IMR-90 (cell line): Measurements from ENCODE around the gene SULT1B1. TPM values are rescaled to one million over a fixed set of nuclear protein-coding genes. Genes with fewer than 3 reads are reported as not detected.

Source experiments
- ATAC-seq: fragments of 200-7000 bp; cut with Tn5 transposase; 2 replicates; pipeline ENCODE4 v1.9.1; 2020; ENCODE audit warnings: low read depth, mild to moderate bottlenecking, moderate library complexity
- BruUV-seq: library from RNA; stranded (reverse); fragments of 400-500 nt; replicated peaks from 2 replicates; lab custom pipeline; 2021; lab: Mats Ljungman, UMichigan
- CTCF ChIA-PET: fragments of 300-600 bp; formaldehyde crosslinking; extraction: SDS; loops from one replicate; lab custom pipeline; 2021; ENCODE audit warnings: antibody characterized with exemption; lab: Yijun Ruan, JAX
- POLR2A ChIA-PET: fragments of 300-600 bp; sonication (Branson Sonifier 250); formaldehyde crosslinking; loops from one replicate; lab custom pipeline; 2022; ENCODE audit warnings: antibody characterized with exemption; ENCODE audit not compliant: unreplicated experiment; lab: Charles Lee
- DNase-seq: peaks from one replicate; pipeline ENCODE4 v3.0.0; 2013
- H2AFZ ChIP-seq: replicated peaks from 2 replicates; pipeline ENCODE3; 2013; ENCODE audit warnings: low read length, mild to moderate bottlenecking; ENCODE audit not compliant: poor library complexity
- H2AK5ac ChIP-seq: 2 replicates; pipeline ENCODE4 v1.6.1; 2013; ENCODE audit warnings: low read depth, low read length, inconsistent platforms
- H2AK9ac ChIP-seq: replicated peaks from 2 replicates; pipeline ENCODE3; 2013; ENCODE audit warnings: mild to moderate bottlenecking, low read depth, low read length, moderate library complexity; ENCODE audit not compliant: poor library complexity
- H2BK120ac ChIP-seq: 2 replicates; pipeline ENCODE4 v1.6.1; 2013; ENCODE audit warnings: low read depth, low read length, inconsistent platforms
- H2BK15ac ChIP-seq: 3 replicates; pipeline ENCODE4 v1.6.1; 2013; ENCODE audit warnings: low read depth, low read length, inconsistent platforms
- H2BK20ac ChIP-seq: 2 replicates; pipeline ENCODE4 v1.6.1; 2013; ENCODE audit warnings: low read depth, mild to moderate bottlenecking, inconsistent platforms, low read length, moderate library complexity
- H2BK5ac ChIP-seq: 2 replicates; pipeline ENCODE4 v1.6.1; 2013; ENCODE audit warnings: mild to moderate bottlenecking, low read depth, low read length, inconsistent platforms; ENCODE audit not compliant: poor library complexity, severe bottlenecking
- H3K14ac ChIP-seq: replicated peaks from 2 replicates; pipeline ENCODE4 v1.6.1; 2013; ENCODE audit warnings: low read depth, low read length, inconsistent platforms
- H3K18ac ChIP-seq: 2 replicates; pipeline ENCODE4 v1.6.1; 2013; ENCODE audit warnings: low read depth, low read length, control low read depth
- H3K23ac ChIP-seq: 2 replicates; pipeline ENCODE4 v1.6.1; 2013; ENCODE audit warnings: low read depth, low read length, inconsistent platforms
- H3K27ac ChIP-seq: 2 replicates; pipeline ENCODE4 v1.5.1; 2013; ENCODE audit warnings: mild to moderate bottlenecking, control low read depth, low read length; ENCODE audit not compliant: insufficient read depth
- H3K27me3 ChIP-seq: 2 replicates; pipeline ENCODE4 v1.6.1; 2013; ENCODE audit warnings: low read length; ENCODE audit not compliant: control insufficient read depth, insufficient read depth
- H3K36me3 ChIP-seq: 2 replicates; pipeline ENCODE4 v1.6.1; 2013; ENCODE audit warnings: low read length, mixed read lengths; ENCODE audit not compliant: control insufficient read depth, insufficient read depth
- H3K4ac ChIP-seq: 2 replicates; pipeline ENCODE4 v1.6.1; 2013; ENCODE audit warnings: low read depth, low read length, inconsistent platforms
- H3K4me1 ChIP-seq: 2 replicates; pipeline ENCODE4 v1.6.1; 2013; ENCODE audit warnings: low read length, mixed read lengths; ENCODE audit not compliant: control insufficient read depth, insufficient read depth
- H3K4me2 ChIP-seq: 2 replicates; pipeline ENCODE4 v1.6.1; 2013; ENCODE audit warnings: low read depth, mild to moderate bottlenecking, control low read depth, low read length, moderate library complexity
- H3K4me3 ChIP-seq: 2 replicates; pipeline ENCODE4 v1.5.1; 2013; ENCODE audit warnings: low read depth, mild to moderate bottlenecking, control low read depth, low read length, moderate library complexity; ENCODE audit not compliant: insufficient read depth
- H3K56ac ChIP-seq: 2 replicates; pipeline ENCODE4 v1.6.1; 2013; ENCODE audit warnings: low read length, inconsistent platforms; ENCODE audit not compliant: insufficient read depth; ENCODE audit errors: extremely low read depth
- H3K79me1 ChIP-seq, 2 experiments: 2 replicates each; pipeline ENCODE4 v1.6.1; 2013; ENCODE audit warnings: low read length in 2 of 2, inconsistent platforms in 1 of 2, low read depth in 1 of 2
- H3K9ac ChIP-seq: 2 replicates; pipeline ENCODE4 v1.6.1; 2013; ENCODE audit warnings: low read depth, low read length, control low read depth
- H3K9me1 ChIP-seq: 2 replicates; pipeline ENCODE4 v1.6.1; 2013; ENCODE audit warnings: low read length, inconsistent platforms; ENCODE audit not compliant: insufficient read depth
- H3K9me3 ChIP-seq: 2 replicates; pipeline ENCODE4 v1.6.1; 2013; ENCODE audit warnings: low read length; ENCODE audit not compliant: control insufficient read depth, insufficient read depth
- H4K20me1 ChIP-seq: 2 replicates; pipeline ENCODE4 v1.6.1; 2013; ENCODE audit warnings: low read length, inconsistent platforms; ENCODE audit not compliant: insufficient read depth
- H4K5ac ChIP-seq: 2 replicates; pipeline ENCODE4 v1.6.1; 2013; ENCODE audit warnings: mild to moderate bottlenecking, low read depth, low read length, control low read depth
- H4K8ac ChIP-seq, 2 experiments: 2 replicates each; pipeline ENCODE4 v1.6.1; 2013; ENCODE audit warnings: low read depth in 2 of 2, low read length in 2 of 2, control low read depth in 1 of 2, inconsistent platforms in 1 of 2
- H4K91ac ChIP-seq: 2 replicates; pipeline ENCODE4 v1.6.1; 2013; ENCODE audit warnings: low read depth, low read length, inconsistent platforms; ENCODE audit not compliant: insufficient read depth
- NFE2L2 ChIP-seq: fragments of 150-350 bp; IDR thresholded peaks from 2 replicates; pipeline ENCODE4 v1.6.1; 2016; ENCODE audit warnings: low read depth, mild to moderate bottlenecking, low read length
- POLR2A ChIP-seq: IDR thresholded peaks from 2 replicates; pipeline ENCODE4 v1.6.1; 2012; ENCODE audit warnings: mild to moderate bottlenecking, low read depth, low read length
- WGBS, 2 experiments: methylation state at CpG; one replicate each; pipeline versions ENCODE4 v1.1.5 to v1.1.7; 2013; ENCODE audit warnings: missing lambda C conversion rate in 2 of 2; ENCODE audit not compliant: insufficient read length in 1 of 2; ENCODE audit errors: extremely low coverage in 2 of 2; 5-methylcytosine and 5-hydroxymethylcytosine counted together
- dilution Hi-C: fragments of 300-500 bp; cut with HindIII; formaldehyde crosslinking; loops from one replicate; pipeline ENCODE4 v1.14.3; 2018; ENCODE audit warnings: low sequenced_read_pairs; ENCODE audit not compliant: unreplicated experiment
- in situ Hi-C: fragments of 300-500 bp; cut with MboI; formaldehyde crosslinking; loops from 3 replicates; pipeline ENCODE4 v1.14.3; 2019; ENCODE audit warnings: low sequenced_read_pairs, inconsistent platforms, mixed read lengths
- intact Hi-C: fragments of 100-400 bp; cut with micrococcal nuclease; formaldehyde crosslinking; loops from 2 replicates; pipeline ENCODE4 v1.10.0; 2022
- polyA plus RNA-seq, 3 experiments: library from polyadenylated mRNA; depleted of rRNA; stranded (reverse); fragments of >200 nt; gene quantifications; 2 replicates each; pipeline ENCODE4 v1.2.3, GENCODE V29; 2012; ENCODE audit warnings: low replicate concordance in 1 of 3
- total RNA-seq: library from RNA; depleted of rRNA; stranded (reverse); fragments of >200 nt; gene quantifications from 2 replicates; pipeline ENCODE4 v1.2.3, GENCODE V29; 2012

Gene SULT1B1
- total and polyA plus RNA-seq, 2 of the 4 experiments (the other 2 are of a cell fraction) = 0.05 to 0.18 TPM

- no peak overlapping the region for H2BK120ac ChIP-seq
- no peak for DNase-seq
- in situ Hi-C loops (no loop called here), intact Hi-C loops (no loop called here), dilution Hi-C loops (no loop called here)
- H3K79me1 ChIP-seq = no peaks in the 10 kb centered on the region
- WGBS, 2 experiments = no CpG with 5 or more reads among the region's 2 CpGs
- H3K27ac ChIP-seq = no peak overlapping the region
- H2AK5ac ChIP-seq = no peak overlapping the region
- H3K27me3 ChIP-seq = no peaks in the 10 kb centered on the region
- no peak overlapping the region for H2BK15ac ChIP-seq
- H3K18ac ChIP-seq = no peak overlapping the region
- H2AFZ ChIP-seq = no peak overlapping the region
- ChIA-PET POLR2A (no interaction called here), CTCF (no interaction called here)
- no peak overlapping the region for H2AK9ac ChIP-seq
- no peak overlapping the region for H4K91ac ChIP-seq
- no peaks in the 10 kb centered on the region for H4K20me1 ChIP-seq
- H3K4ac ChIP-seq = no peak overlapping the region
- no peak overlapping the region for H3K56ac ChIP-seq
- ATAC-seq = no peak
- H3K4me3 ChIP-seq = no peak overlapping the region
- no peak overlapping the region for H2BK20ac ChIP-seq
- H3K9me1 ChIP-seq = no peaks in the 10 kb centered on the region
- no peak overlapping the region for H3K23ac ChIP-seq
- H4K8ac ChIP-seq = no peak overlapping the region
- H3K9ac ChIP-seq = no peak overlapping the region
- H3K4me1 ChIP-seq = no peaks in the 10 kb centered on the region
- no peak overlapping the region for H4K5ac ChIP-seq
- H3K4me2 ChIP-seq = no peak overlapping the region
- no peak overlapping the region for H2BK5ac ChIP-seq
- TF ChIP-seq POLR2A (no peak), NFE2L2 (peak; percentile 30; the same call in 1 of the 2 replicates)
- H3K9me3 ChIP-seq = no peaks in the 10 kb centered on the region
- H3K14ac ChIP-seq = no peak overlapping the region
- no TSS peak for BruUV-seq
- H3K36me3 ChIP-seq = no peaks in the 10 kb centered on the region
Measured at GRCh38 chr4:69757464-69757863, 3.0 kb downstream of the SULT1B1 start.
